ENCODE results near the gene COQ10A. TPM values are rescaled to one million over a fixed set of nuclear protein-coding genes. Genes with fewer than 3 reads are reported as not detected.

The COQ10A gene
- total RNA-seq, 6 experiments from 2014 or later = 5.5 to 25.1 (median 13.0) TPM

DNA sequence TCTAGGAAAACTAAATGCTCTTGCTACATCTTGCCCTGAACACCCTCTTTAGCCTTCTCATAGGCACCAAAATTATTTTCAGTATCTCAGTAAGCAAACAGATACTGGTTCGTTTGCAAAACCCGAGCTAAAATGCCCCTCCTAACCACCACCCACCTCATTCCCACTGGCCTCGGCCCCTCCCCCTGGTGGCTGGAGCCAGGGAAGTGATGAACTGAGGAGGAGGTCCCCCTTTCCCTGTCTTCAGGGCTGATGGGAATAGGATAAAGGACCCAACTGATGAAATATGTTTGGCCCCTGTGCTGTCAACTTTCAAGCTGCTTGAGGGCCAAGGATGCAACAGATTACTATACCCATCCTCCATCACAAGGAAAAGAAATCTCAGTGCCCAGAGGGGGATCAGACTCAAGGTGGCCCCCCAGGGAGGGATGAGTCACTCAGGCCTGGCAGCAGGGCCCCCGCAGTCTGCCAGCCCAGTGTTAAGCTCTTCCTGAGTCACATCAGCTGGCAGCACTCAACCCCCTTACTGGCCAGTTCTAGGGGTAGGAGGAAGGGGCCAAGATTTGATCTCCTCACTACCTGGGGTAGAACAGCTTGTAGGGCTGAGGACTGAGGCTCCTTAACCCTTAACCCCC lies 10.3 kb upstream of the COQ10A start:
- peaks cover 0 to 51% (median 21%) of the 10 kb centered on the region in 4 donors for H3K36me3 ChIP-seq
- 33% methylated on average over 3 of the region's 4 CpGs for whole genome bisulfite sequencing (ENCODE audit: insufficient coverage, low coverage, low lambda C conversion rate, missing lambda C conversion rate)
- no peak for TF ChIP-seq POLR2A (IDR thresholded peaks at IDR 0.05)
- TF ChIP-seq, protein P1, sequence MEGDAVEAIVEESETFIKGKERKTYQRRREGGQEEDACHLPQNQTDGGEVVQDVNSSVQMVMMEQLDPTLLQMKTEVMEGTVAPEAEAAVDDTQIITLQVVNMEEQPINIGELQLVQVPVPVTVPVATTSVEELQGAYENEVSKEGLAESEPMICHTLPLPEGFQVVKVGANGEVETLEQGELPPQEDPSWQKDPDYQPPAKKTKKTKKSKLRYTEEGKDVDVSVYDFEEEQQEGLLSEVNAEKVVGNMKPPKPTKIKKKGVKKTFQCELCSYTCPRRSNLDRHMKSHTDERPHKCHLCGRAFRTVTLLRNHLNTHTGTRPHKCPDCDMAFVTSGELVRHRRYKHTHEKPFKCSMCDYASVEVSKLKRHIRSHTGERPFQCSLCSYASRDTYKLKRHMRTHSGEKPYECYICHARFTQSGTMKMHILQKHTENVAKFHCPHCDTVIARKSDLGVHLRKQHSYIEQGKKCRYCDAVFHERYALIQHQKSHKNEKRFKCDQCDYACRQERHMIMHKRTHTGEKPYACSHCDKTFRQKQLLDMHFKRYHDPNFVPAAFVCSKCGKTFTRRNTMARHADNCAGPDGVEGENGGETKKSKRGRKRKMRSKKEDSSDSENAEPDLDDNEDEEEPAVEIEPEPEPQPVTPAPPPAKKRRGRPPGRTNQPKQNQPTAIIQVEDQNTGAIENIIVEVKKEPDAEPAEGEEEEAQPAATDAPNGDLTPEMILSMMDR (IDR thresholded peaks at IDR 0.05) = no peak
- intact Hi-C loops (cut with DNase I) = no loop called here
- H3K27ac ChIP-seq = no peak overlapping the region
- no peak for ATAC-seq
- H3K4me1 ChIP-seq = peaks cover 0 to 15% (median 7%) of the 10 kb centered on the region in 4 donors
- no peaks in the 10 kb centered on the region for H3K9me3 ChIP-seq
- H3K27me3 ChIP-seq = no peaks in the 10 kb centered on the region
- DNase-seq = peak in 1 of 3 donors; percentile 16
- H3K4me3 ChIP-seq = no peak overlapping the region

DNA sequence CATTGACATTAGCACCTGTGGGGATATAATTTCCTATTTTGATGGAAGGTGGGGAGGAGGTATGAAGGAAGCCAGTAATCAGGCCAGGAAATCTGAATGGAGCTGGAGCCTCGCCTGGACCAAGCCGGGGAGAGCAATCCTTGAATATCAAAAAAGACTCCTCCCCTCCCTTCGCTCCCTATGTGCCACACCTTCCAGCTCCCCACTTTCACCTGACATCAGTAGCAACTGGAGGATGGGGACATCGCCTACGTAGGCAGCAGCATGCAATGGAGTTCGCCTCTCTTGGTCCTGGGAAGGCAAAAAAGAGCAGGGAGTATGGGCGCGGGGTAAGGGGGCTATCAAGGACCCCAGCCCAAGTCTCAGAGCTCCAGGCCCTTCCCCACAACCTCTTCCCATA lies 9.7 kb upstream of the COQ10A start:
- Histone ChIP-seq H3K4me1 (peaks cover 0 to 15% (median 7%) of the 10 kb centered on the region in 4 donors), H3K4me3 (peak overlapping the region; percentile 93 to 97 (median 97)), H3K27me3 (no peaks in the 10 kb centered on the region), H3K27ac (no peak overlapping the region), H3K9me3 (no peaks in the 10 kb centered on the region), H3K36me3 (peaks cover 0 to 47% (median 19%) of the 10 kb centered on the region in 4 donors)
- 79% methylated on average over 6 of the region's 8 CpGs for WGBS (ENCODE audit: insufficient coverage, low coverage, low lambda C conversion rate, missing lambda C conversion rate)
- intact Hi-C loops (cut with DNase I) = no loop called here
- DNase-seq = peak in 1 of 3 donors; percentile 12
- ATAC-seq = no peak
- TF ChIP-seq, protein P1 (IDR thresholded peaks at IDR 0.05) = no peak
- no peak for TF ChIP-seq POLR2A (IDR thresholded peaks at IDR 0.05)

DNA sequence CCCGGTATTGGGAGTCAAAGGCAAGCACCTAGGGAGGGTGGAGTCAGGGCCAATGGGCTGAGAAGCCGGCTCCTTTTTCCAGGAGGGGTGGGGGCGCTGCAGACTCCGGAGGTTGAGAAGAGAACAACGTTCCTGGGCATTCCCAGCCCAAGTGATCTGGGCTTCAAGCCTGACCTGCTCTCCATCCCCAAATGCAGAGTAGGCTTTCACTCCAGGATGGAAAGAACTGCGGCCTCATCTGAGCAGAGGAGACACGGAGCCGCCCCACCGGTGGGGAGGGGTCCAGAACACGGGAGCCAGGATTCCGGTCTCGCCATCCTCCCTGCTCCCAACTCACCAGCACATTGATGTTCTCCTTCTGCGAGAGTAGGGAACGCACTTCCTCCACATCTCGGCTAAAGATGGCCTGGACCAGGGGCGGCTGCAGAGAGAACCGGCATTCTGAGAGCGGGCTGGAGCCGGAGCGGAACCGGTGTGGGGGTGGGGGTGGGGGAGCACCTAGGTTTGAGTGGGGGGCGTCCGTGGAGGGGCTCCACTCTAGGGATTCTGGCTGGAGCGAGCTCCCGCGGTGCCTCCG lies 9.2 kb upstream of the COQ10A start:
- Histone ChIP-seq H3K27me3 (no peaks in the 10 kb centered on the region), H3K4me1 (peaks cover 0 to 15% (median 7%) of the 10 kb centered on the region in 4 donors), H3K36me3 (peaks cover 0 to 42% (median 17%) of the 10 kb centered on the region in 4 donors), H3K4me3 (peak overlapping the region; percentile 93 to 97 (median 97)), H3K27ac (peak overlapping the region; percentile 74 to 86 (median 75)), H3K9me3 (no peaks in the 10 kb centered on the region)
- WGBS (ENCODE audit: insufficient coverage, low coverage, low lambda C conversion rate, missing lambda C conversion rate) = 0% methylated on average over 3 of the region's 27 CpGs
- DNase-seq (no peak), ATAC-seq (peak in 3 of 4 donors; percentile 5 to 20 (median 17))
- intact Hi-C loops (cut with DNase I) = no loop called here
- TF ChIP-seq, protein P1 (IDR thresholded peaks at IDR 0.05) = no peak
- TF ChIP-seq POLR2A (IDR thresholded peaks at IDR 0.05) = no peak

DNA sequence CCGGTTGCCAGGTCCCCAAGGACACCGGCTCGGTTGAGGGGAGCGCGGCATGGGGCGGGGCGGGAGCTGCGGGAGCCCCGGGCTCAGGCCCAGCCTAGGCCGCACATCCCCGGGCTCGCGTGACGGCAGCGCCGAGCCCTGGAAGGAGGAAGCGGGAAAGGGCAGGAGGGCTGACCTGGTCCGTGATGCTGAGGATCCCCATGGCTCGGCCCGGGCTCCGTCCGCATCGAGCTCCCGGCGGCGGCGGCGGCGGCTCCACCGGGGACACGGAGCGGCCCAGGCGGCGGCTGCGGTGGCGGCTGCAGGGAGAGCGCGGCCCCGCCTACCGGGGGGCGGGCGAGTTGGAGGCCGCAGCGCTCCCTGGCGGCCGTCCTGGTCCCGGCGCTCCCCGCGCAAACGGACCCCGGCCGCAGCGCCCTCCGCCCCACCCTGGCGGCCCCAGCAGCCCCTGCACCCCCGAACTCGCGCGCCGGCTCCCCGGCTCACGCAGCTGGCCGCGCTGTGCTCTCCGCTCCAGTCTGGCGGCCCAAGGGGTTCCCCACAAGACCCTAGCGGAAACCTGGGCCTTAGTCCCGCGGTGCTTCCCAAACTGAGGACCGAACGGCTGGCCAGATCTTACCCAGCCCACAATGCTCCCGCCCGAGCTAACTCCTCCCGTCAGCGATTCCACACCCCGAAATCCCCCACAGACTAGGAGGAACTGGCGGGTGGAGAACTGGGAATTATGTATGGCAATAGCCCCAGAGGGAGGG lies 8.5 kb upstream of the COQ10A start, which contains the start of gene ANKRD52:
Gene ANKRD52, minus strand, starts transcription at position 317 of the 752 bp plus-strand sequence. Its CDS starts 115 bp downstream, at position 202.
- H3K4me1 ChIP-seq = peaks cover 0 to 15% (median 7%) of the 10 kb centered on the region in 4 donors
- TF ChIP-seq POLR2A (IDR thresholded peaks at IDR 0.05) = peak; percentile 40
- TF ChIP-seq, protein P1 (IDR thresholded peaks at IDR 0.05) = peak; percentile 69 to 96 (median 78)
- peaks cover 0 to 35% (median 11%) of the 10 kb centered on the region in 4 donors for H3K36me3 ChIP-seq
- DNase-seq (peak; percentile 79 to 86 (median 81)), ATAC-seq (peak; percentile 95 to 100 (median 98))
- H3K27ac ChIP-seq = peak within 1 kb of the TSS; percentile 74 to 86 (median 75)
- 0% methylated on average over 8 of the region's 78 CpGs for WGBS (ENCODE audit: insufficient coverage, low coverage, low lambda C conversion rate, missing lambda C conversion rate)
- no peaks in the 10 kb centered on the region for H3K27me3 ChIP-seq
- intact Hi-C loops (cut with DNase I) = no loop called here
- no peaks in the 10 kb centered on the region for H3K9me3 ChIP-seq
- peak within 1 kb of the TSS; percentile 93 to 97 (median 97) for H3K4me3 ChIP-seq

Data from right lobe of liver (tissue), 6 donors.